ENCODE data around the gene DHCR7. TPM values are rescaled to one million over a fixed set of nuclear protein-coding genes. Genes with fewer than 3 reads are reported as not detected.
A peak's percentile ranks its signal among the peaks of the same experiment; 100 is the strongest.

Gene DHCR7
- total and polyA plus RNA-seq, 3 experiments from 2014 or later, result 19.6 to 42.8 (median 41.5) TPM

GRCh38 chr11:71446150-71446549 is 2.0 kb downstream of the DHCR7 start:
- no peaks in the 10 kb centered on the region for H3K27me3 ChIP-seq (ENCODE audit: insufficient read depth, low read length, poor library complexity, severe bottlenecking)
- DNase-seq, result no peak
- Mint-ChIP-seq H3K36me3 (peaks cover 11 to 61% (median 13%) of the 10 kb centered on the region in 3 donors), H3K27ac (peak overlapping the region in 1 of 8 donors; percentile 92), H3K27me3 (no peaks in the 10 kb centered on the region), H3K4me3 (peak overlapping the region in 5 of 7 donors; percentile 14 to 92 (median 72)), H3K9me3 (peaks cover 0 to 2% (median 0%) of the 10 kb centered on the region in 5 donors), H3K4me1 (peaks cover 30 to 39% (median 33%) of the 10 kb centered on the region in 3 donors)
- no peaks in the 10 kb centered on the region for H3K36me3 ChIP-seq (ENCODE audit: insufficient read depth, low read length)
- H3K4me1 ChIP-seq (ENCODE audit: insufficient read depth, low read length), result peaks cover 23% of the 10 kb centered on the region
- CTCF ChIA-PET, result no interaction called here
- POLR2A ChIA-PET, result interaction anchor here (0.6 kb wide), 1 partner anchor 296 kb away, joined by 3 read pairs; no protein-coding TSS in a partner anchor
- H3K9me3 ChIP-seq (ENCODE audit: low read length), result no peaks in the 10 kb centered on the region
- no peak overlapping the region for H3K4me3 ChIP-seq (ENCODE audit: low read length)
- H3K27ac ChIP-seq (ENCODE audit: low read depth, low read length), result no peak overlapping the region

GRCh38 chr11:71444811-71445210 is 3.4 kb downstream of the DHCR7 start:
- Mint-ChIP-seq H3K36me3 (peaks cover 11 to 72% (median 16%) of the 10 kb centered on the region in 3 donors), H3K4me3 (no peak overlapping the region), H3K9me3 (peaks cover 0 to 2% (median 0%) of the 10 kb centered on the region in 5 donors), H3K27me3 (no peaks in the 10 kb centered on the region), H3K4me1 (peaks cover 20 to 25% (median 20%) of the 10 kb centered on the region in 3 donors), H3K27ac (no peak overlapping the region)
- H3K4me1 ChIP-seq (ENCODE audit: insufficient read depth, low read length), result peaks cover 14% of the 10 kb centered on the region
- CTCF ChIA-PET, result no interaction called here
- POLR2A ChIA-PET, result no interaction called here
- no peaks in the 10 kb centered on the region for H3K9me3 ChIP-seq (ENCODE audit: low read length)
- H3K27me3 ChIP-seq (ENCODE audit: insufficient read depth, low read length, poor library complexity, severe bottlenecking), result no peaks in the 10 kb centered on the region
- DNase-seq, result no peak
- H3K27ac ChIP-seq (ENCODE audit: low read depth, low read length), result no peak overlapping the region
- H3K4me3 ChIP-seq (ENCODE audit: low read length), result no peak overlapping the region
- peaks cover 6% of the 10 kb centered on the region for H3K36me3 ChIP-seq (ENCODE audit: insufficient read depth, low read length)

- no peak overlapping the region for H3K4me3 ChIP-seq (ENCODE audit: low read length)
- Mint-ChIP-seq H3K9me3 (peaks cover 0 to 2% (median 0%) of the 10 kb centered on the region in 5 donors), H3K27me3 (no peaks in the 10 kb centered on the region), H3K27ac (no peak overlapping the region), H3K4me3 (peak overlapping the region in 1 of 7 donors; percentile 56), H3K36me3 (peaks cover 11 to 77% (median 17%) of the 10 kb centered on the region in 3 donors), H3K4me1 (peaks cover 11 to 16% (median 12%) of the 10 kb centered on the region in 3 donors)
- H3K36me3 ChIP-seq (ENCODE audit: insufficient read depth, low read length), result peaks cover 11% of the 10 kb centered on the region
- H3K27ac ChIP-seq (ENCODE audit: low read depth, low read length), result no peak overlapping the region
- no peaks in the 10 kb centered on the region for H3K9me3 ChIP-seq (ENCODE audit: low read length)
- ChIA-PET CTCF (no interaction called here), POLR2A (no interaction called here)
- DNase-seq, result no peak
- peaks cover 7% of the 10 kb centered on the region for H3K4me1 ChIP-seq (ENCODE audit: insufficient read depth, low read length)
- no peaks in the 10 kb centered on the region for H3K27me3 ChIP-seq (ENCODE audit: insufficient read depth, low read length, poor library complexity, severe bottlenecking)
Observed at GRCh38 chr11:71443736-71444445, 4.3 kb downstream of the DHCR7 start.

- peak overlapping the region in 1 of 7 donors; percentile 37 for H3K4me3 Mint-ChIP-seq
- H3K36me3 Mint-ChIP-seq, result peaks cover 11 to 82% (median 20%) of the 10 kb centered on the region in 3 donors
- Histone ChIP-seq H3K27me3 (ENCODE audit: insufficient read depth, low read length, poor library complexity, severe bottlenecking) (no peaks in the 10 kb centered on the region), H3K27ac (ENCODE audit: low read depth, low read length) (no peak overlapping the region), H3K36me3 (ENCODE audit: insufficient read depth, low read length) (peaks cover 11% of the 10 kb centered on the region), H3K9me3 (ENCODE audit: low read length) (no peaks in the 10 kb centered on the region), H3K4me1 (ENCODE audit: insufficient read depth, low read length) (peaks cover 7% of the 10 kb centered on the region), H3K4me3 (ENCODE audit: low read length) (no peak overlapping the region)
- H3K9me3 Mint-ChIP-seq, result peaks cover 0 to 2% (median 0%) of the 10 kb centered on the region in 5 donors
- DNase-seq, result no peak
- no peaks in the 10 kb centered on the region for H3K27me3 Mint-ChIP-seq
- CTCF ChIA-PET, result no interaction called here
- H3K27ac Mint-ChIP-seq, result no peak overlapping the region
- H3K4me1 Mint-ChIP-seq, result peaks cover 10 to 13% (median 11%) of the 10 kb centered on the region in 3 donors
- POLR2A ChIA-PET, result no interaction called here
Observed at GRCh38 chr11:71442880-71443279, 5.3 kb downstream of the DHCR7 start.

- Mint-ChIP-seq H3K36me3 (peaks cover 11 to 85% (median 20%) of the 10 kb centered on the region in 3 donors), H3K9me3 (peaks cover 0 to 2% (median 0%) of the 10 kb centered on the region in 5 donors), H3K4me3 (no peak overlapping the region), H3K4me1 (peaks cover 4 to 6% (median 4%) of the 10 kb centered on the region in 3 donors), H3K27ac (peak overlapping the region in 1 of 8 donors; percentile 33), H3K27me3 (no peaks in the 10 kb centered on the region)
- Histone ChIP-seq H3K9me3 (ENCODE audit: low read length) (no peaks in the 10 kb centered on the region), H3K27ac (ENCODE audit: low read depth, low read length) (no peak overlapping the region), H3K4me3 (ENCODE audit: low read length) (no peak overlapping the region), H3K27me3 (ENCODE audit: insufficient read depth, low read length, poor library complexity, severe bottlenecking) (no peaks in the 10 kb centered on the region), H3K4me1 (ENCODE audit: insufficient read depth, low read length) (no peaks in the 10 kb centered on the region), H3K36me3 (ENCODE audit: insufficient read depth, low read length) (peaks cover 11% of the 10 kb centered on the region)
- ChIA-PET POLR2A (no interaction called here), CTCF (no interaction called here)
- DNase-seq, result no peak
Observed at GRCh38 chr11:71442123-71442522, 6.1 kb downstream of the DHCR7 start.

GRCh38 chr11:71441251-71441650 is 6.9 kb downstream of the DHCR7 start:
- ChIA-PET CTCF (no interaction called here), POLR2A (no interaction called here)
- DNase-seq, result no peak
- no peaks in the 10 kb centered on the region for H3K27me3 ChIP-seq (ENCODE audit: insufficient read depth, low read length, poor library complexity, severe bottlenecking)
- Mint-ChIP-seq H3K4me3 (peak overlapping the region in 1 of 7 donors; percentile 37), H3K9me3 (peaks cover 0 to 2% (median 0%) of the 10 kb centered on the region in 5 donors), H3K27ac (no peak overlapping the region), H3K27me3 (no peaks in the 10 kb centered on the region), H3K4me1 (no peaks in the 10 kb centered on the region), H3K36me3 (peaks cover 11 to 82% (median 19%) of the 10 kb centered on the region in 3 donors)
- H3K27ac ChIP-seq (ENCODE audit: low read depth, low read length), result no peak overlapping the region
- no peaks in the 10 kb centered on the region for H3K4me1 ChIP-seq (ENCODE audit: insufficient read depth, low read length)
- H3K4me3 ChIP-seq (ENCODE audit: low read length), result no peak overlapping the region
- H3K36me3 ChIP-seq (ENCODE audit: insufficient read depth, low read length), result peaks cover 11% of the 10 kb centered on the region
- no peaks in the 10 kb centered on the region for H3K9me3 ChIP-seq (ENCODE audit: low read length)

GRCh38 chr11:71440021-71440755 is 8.0 kb downstream of the DHCR7 start:
- Mint-ChIP-seq H3K27me3 (no peaks in the 10 kb centered on the region), H3K9me3 (no peaks in the 10 kb centered on the region), H3K4me3 (no peak overlapping the region), H3K36me3 (peaks cover 4 to 82% (median 13%) of the 10 kb centered on the region in 3 donors), H3K4me1 (no peaks in the 10 kb centered on the region), H3K27ac (no peak overlapping the region)
- ChIA-PET POLR2A (no interaction called here), CTCF (no interaction called here)
- Histone ChIP-seq H3K27ac (ENCODE audit: low read depth, low read length) (no peak overlapping the region), H3K4me3 (ENCODE audit: low read length) (no peak overlapping the region), H3K9me3 (ENCODE audit: low read length) (no peaks in the 10 kb centered on the region), H3K4me1 (ENCODE audit: insufficient read depth, low read length) (no peaks in the 10 kb centered on the region), H3K27me3 (ENCODE audit: insufficient read depth, low read length, poor library complexity, severe bottlenecking) (no peaks in the 10 kb centered on the region), H3K36me3 (ENCODE audit: insufficient read depth, low read length) (peaks cover 11% of the 10 kb centered on the region)
- DNase-seq, result no peak

GRCh38 chr11:71438650-71439049 is 9.5 kb downstream of the DHCR7 start:
- H3K4me3 Mint-ChIP-seq, result no peak overlapping the region
- ChIA-PET CTCF (interaction anchor here (1.1 to 1.7 kb wide), 3 partner anchors 9 to 14 kb away, joined by 3 to 5 read pairs (median 4); partner anchors contain the start of genes DHCR7 and NADSYN1), POLR2A (no interaction called here)
- no peaks in the 10 kb centered on the region for H3K9me3 Mint-ChIP-seq
- Histone ChIP-seq H3K9me3 (ENCODE audit: low read length) (no peaks in the 10 kb centered on the region), H3K27ac (ENCODE audit: low read depth, low read length) (no peak overlapping the region), H3K27me3 (ENCODE audit: insufficient read depth, low read length, poor library complexity, severe bottlenecking) (no peaks in the 10 kb centered on the region), H3K36me3 (ENCODE audit: insufficient read depth, low read length) (peaks cover 11% of the 10 kb centered on the region), H3K4me3 (ENCODE audit: low read length) (no peak overlapping the region), H3K4me1 (ENCODE audit: insufficient read depth, low read length) (no peaks in the 10 kb centered on the region)
- H3K36me3 Mint-ChIP-seq, result peaks cover 0 to 80% (median 13%) of the 10 kb centered on the region in 3 donors
- no peaks in the 10 kb centered on the region for H3K4me1 Mint-ChIP-seq
- DNase-seq, result no peak
- no peaks in the 10 kb centered on the region for H3K27me3 Mint-ChIP-seq
- peak overlapping the region in 1 of 8 donors; percentile 12 for H3K27ac Mint-ChIP-seq

All from CD8-positive, alpha-beta memory T cell (primary cell).